HepG2 (cell line): ENCODE data around the gene COL18A1. TPM values are rescaled to one million over a fixed set of nuclear protein-coding genes. Genes with fewer than 3 reads are reported as not detected.
A peak's percentile ranks its signal among the peaks of the same experiment; 100 is the strongest.

Experiments used
- AKAP8 ChIP-seq: sonication (generic); formaldehyde crosslinking; IDR thresholded peaks from 2 replicates; pipeline ENCODE4 v1.5.1; 2020; ENCODE audit warnings: mild to moderate bottlenecking, missing genetic modification reagents
- HOXA3 ChIP-seq: sonication (generic); formaldehyde crosslinking; IDR thresholded peaks from 2 replicates; pipeline ENCODE4 v1.5.0; 2020; ENCODE audit warnings: missing genetic modification reagents
- IKZF1 ChIP-seq: fragments of 450-650 bp; IDR thresholded peaks from 2 replicates; pipeline ENCODE4 v1.7.1; 2016
- MAZ ChIP-seq, 2 experiments: sonication (generic) in 1 of 2; formaldehyde crosslinking in 1 of 2; IDR thresholded peaks; 2 replicates each; pipeline versions ENCODE4 v1.5.0 to v1.6.1; 2012 to 2020; ENCODE audit warnings: low read depth in 2 of 2, mild to moderate bottlenecking in 2 of 2, borderline replicate concordance in 1 of 2, improper control_type of control experiment in 1 of 2, low read length in 1 of 2, missing genetic modification reagents in 1 of 2, moderate library complexity in 1 of 2
- PRPF4 ChIP-seq: fragments of 200-400 bp; formaldehyde crosslinking; IDR thresholded peaks from 2 replicates; pipeline ENCODE4 v1.6.1; 2016; ENCODE audit warnings: low read length, low read depth; ENCODE audit not compliant: poor library complexity, severe bottlenecking
- SIN3B ChIP-seq: fragments of 150-350 bp; IDR thresholded peaks from 2 replicates; pipeline ENCODE4 v1.6.1; 2014; ENCODE audit warnings: low read length
- SUZ12 ChIP-seq: fragments of 150-350 bp; IDR thresholded peaks from 2 replicates; pipeline ENCODE4 v1.6.1; 2014; ENCODE audit warnings: low read depth, low read length
- ZNF10 ChIP-seq: sonication (generic); formaldehyde crosslinking; IDR thresholded peaks from 2 replicates; pipeline ENCODE4 v1.4.0; 2020; ENCODE audit warnings: mild to moderate bottlenecking, low read depth, missing genetic modification reagents, borderline replicate concordance
- ZNF296 ChIP-seq: sonication (generic); formaldehyde crosslinking; conservative IDR thresholded peaks from 2 replicates; pipeline ENCODE4 v1.5.0; 2020; ENCODE audit warnings: mild to moderate bottlenecking, missing genetic modification reagents
- ZNF326 ChIP-seq: sonication (generic); formaldehyde crosslinking; IDR thresholded peaks from 2 replicates; pipeline ENCODE4 v1.4.0; 2020; ENCODE audit warnings: missing genetic modification reagents, borderline replicate concordance
- ZNF430 ChIP-seq: sonication (generic); formaldehyde crosslinking; IDR thresholded peaks from 2 replicates; pipeline ENCODE4 v1.9.0; 2021; ENCODE audit warnings: mild to moderate bottlenecking, missing genetic modification reagents
- ZNF510 ChIP-seq: sonication (generic); formaldehyde crosslinking; IDR thresholded peaks from 2 replicates; pipeline ENCODE4 v1.4.0; 2020; ENCODE audit warnings: low read depth, mild to moderate bottlenecking, missing genetic modification reagents
- ZNF549 ChIP-seq: sonication (generic); formaldehyde crosslinking; IDR thresholded peaks from 2 replicates; pipeline ENCODE4 v1.5.0; 2020; ENCODE audit warnings: missing genetic modification reagents
- ZNF550 ChIP-seq: sonication (generic); formaldehyde crosslinking; IDR thresholded peaks from 2 replicates; pipeline ENCODE4 v1.4.0; 2020; ENCODE audit warnings: mild to moderate bottlenecking, missing genetic modification reagents, borderline replicate concordance
- ZNF605 ChIP-seq: sonication (generic); formaldehyde crosslinking; IDR thresholded peaks from 2 replicates; pipeline ENCODE4 v1.8.0; 2022; ENCODE audit warnings: mild to moderate bottlenecking, missing genetic modification reagents
- ZNF772 ChIP-seq: sonication (generic); formaldehyde crosslinking; IDR thresholded peaks from 2 replicates; pipeline ENCODE4 v1.5.0; 2020; ENCODE audit warnings: mild to moderate bottlenecking, missing genetic modification reagents
- ZNF850 ChIP-seq: sonication (generic); formaldehyde crosslinking; conservative IDR thresholded peaks from 2 replicates; pipeline ENCODE4 v1.9.0; 2021; ENCODE audit warnings: mild to moderate bottlenecking, missing genetic modification reagents
- ZSCAN12 ChIP-seq: sonication (generic); formaldehyde crosslinking; IDR thresholded peaks from 2 replicates; pipeline ENCODE4 v1.9.0; 2021; ENCODE audit warnings: mild to moderate bottlenecking, missing genetic modification reagents
- ZSCAN25 ChIP-seq: sonication (generic); formaldehyde crosslinking; IDR thresholded peaks from 2 replicates; pipeline ENCODE4 v1.8.0; 2022; ENCODE audit warnings: mild to moderate bottlenecking, missing genetic modification reagents
- polyA plus RNA-seq, 8 experiments: library from polyadenylated mRNA; depleted of rRNA in 3 of 8; stranded (reverse) in 7 of 8; unstranded in 1 of 8; fragments of >200 nt; fragmentation: Illumina TruSeq in 4 of 8; extraction: Trizol in 4 of 8; gene quantifications; 2 replicates each; pipeline versions ENCODE4 v1.2.1 to v1.2.3, GENCODE V29; 2011 to 2016; ENCODE audit warnings: low read depth in 4 of 8, missing spikeins in 1 of 8, mixed read lengths in 1 of 8; ENCODE audit not compliant: insufficient read depth in 1 of 8
- total RNA-seq, 5 experiments: library from RNA; depleted of rRNA; stranded (reverse); fragments of >200 nt; fragmentation: Illumina TruSeq; extraction: Trizol; gene quantifications; 2 replicates each; pipeline ENCODE4 v1.2.3, GENCODE V29; 2016; ENCODE audit warnings: low read depth in 1 of 5
- TF ChIP-seq, protein P1 (sequence below): IDR thresholded peaks from 2 replicates; pipeline ENCODE4 v1.6.1; 2016
- TF ChIP-seq, protein P2 (sequence below): sonication (generic); formaldehyde crosslinking; IDR thresholded peaks from 2 replicates; pipeline ENCODE4 v1.9.0; 2021; ENCODE audit warnings: missing genetic modification reagents, borderline replicate concordance
- TF ChIP-seq, protein P3 (sequence below): sonication (generic); formaldehyde crosslinking; IDR thresholded peaks from 2 replicates; pipeline ENCODE4 v1.8.0; 2022; ENCODE audit warnings: mild to moderate bottlenecking, missing genetic modification reagents; ENCODE audit not compliant: insufficient replicate concordance
- TF ChIP-seq, protein P4 (sequence below): sonication (generic); formaldehyde crosslinking; IDR thresholded peaks from 2 replicates; pipeline ENCODE4 v1.4.0; 2020; ENCODE audit warnings: missing genetic modification reagents

The COL18A1 gene
- total and polyA plus RNA-seq, 2 of the 13 experiments (the other 11 are each of a cell fraction or from before 2014, with no cell fraction given): 79.0 to 102 TPM

DNA sequence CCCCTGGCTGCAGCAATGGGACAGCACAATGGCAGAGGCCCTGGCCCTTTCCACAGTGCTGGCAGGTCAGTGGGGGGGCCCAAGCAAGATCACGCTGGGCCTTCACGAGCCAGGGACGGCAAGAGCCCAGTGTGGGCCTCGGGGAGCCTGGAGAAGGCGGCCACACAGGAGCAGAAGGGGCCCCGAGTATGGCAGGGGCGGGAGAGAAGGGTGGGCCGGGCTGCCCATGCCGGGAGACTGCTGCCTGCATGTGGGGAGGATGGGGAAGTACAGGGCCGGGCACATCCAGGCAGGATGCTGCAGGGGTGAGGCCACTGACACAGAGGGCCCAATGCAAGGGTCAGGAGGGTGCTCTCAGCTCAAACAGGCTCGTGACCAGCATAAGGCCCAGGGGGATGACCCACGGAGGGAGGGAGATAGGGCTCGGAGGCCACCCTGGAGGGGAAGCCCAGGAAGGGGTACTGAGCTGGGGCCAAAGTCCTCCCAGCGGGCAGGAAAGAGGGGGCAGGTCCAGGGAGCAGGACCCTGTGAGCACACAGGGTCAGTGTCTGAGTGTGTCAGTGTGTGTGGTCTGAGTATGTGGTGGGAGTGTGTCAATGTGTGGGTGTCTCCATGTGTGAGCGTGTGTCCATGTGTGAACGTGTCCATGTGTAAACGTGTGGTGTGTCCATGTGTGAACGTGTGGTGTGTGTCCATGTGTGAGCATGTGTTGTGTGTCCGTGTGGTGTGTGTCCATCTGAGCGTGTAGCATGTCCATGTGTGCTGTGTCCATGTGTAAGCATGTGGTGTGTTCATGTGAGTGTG, 124.2 kb downstream of the COL18A1 start (continued):
- TF ChIP-seq, protein P1, sequence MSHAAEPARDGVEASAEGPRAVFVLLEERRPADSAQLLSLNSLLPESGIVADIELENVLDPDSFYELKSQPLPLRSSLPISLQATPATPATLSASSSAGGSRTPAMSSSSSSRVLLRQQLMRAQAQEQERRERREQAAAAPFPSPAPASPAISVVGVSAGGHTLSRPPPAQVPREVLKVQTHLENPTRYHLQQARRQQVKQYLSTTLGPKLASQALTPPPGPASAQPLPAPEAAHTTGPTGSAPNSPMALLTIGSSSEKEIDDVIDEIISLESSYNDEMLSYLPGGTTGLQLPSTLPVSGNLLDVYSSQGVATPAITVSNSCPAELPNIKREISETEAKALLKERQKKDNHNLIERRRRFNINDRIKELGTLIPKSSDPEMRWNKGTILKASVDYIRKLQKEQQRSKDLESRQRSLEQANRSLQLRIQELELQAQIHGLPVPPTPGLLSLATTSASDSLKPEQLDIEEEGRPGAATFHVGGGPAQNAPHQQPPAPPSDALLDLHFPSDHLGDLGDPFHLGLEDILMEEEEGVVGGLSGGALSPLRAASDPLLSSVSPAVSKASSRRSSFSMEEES (CRISPR knock-in tag): peak; percentile 87
- no peak for TF ChIP-seq ZNF430
- 0 out of 2 replicates have a peak, but pooled peaks have one; percentile 63 for TF ChIP-seq AKAP8 (CRISPR knock-in tag)
- no peak for TF ChIP-seq SIN3B
- no peak for TF ChIP-seq SUZ12
- TF ChIP-seq IKZF1: no peak
- no peak for TF ChIP-seq ZNF550 (CRISPR knock-in tag)
- TF ChIP-seq ZNF850 (CRISPR knock-in tag): no peak
- TF ChIP-seq, protein P2, sequence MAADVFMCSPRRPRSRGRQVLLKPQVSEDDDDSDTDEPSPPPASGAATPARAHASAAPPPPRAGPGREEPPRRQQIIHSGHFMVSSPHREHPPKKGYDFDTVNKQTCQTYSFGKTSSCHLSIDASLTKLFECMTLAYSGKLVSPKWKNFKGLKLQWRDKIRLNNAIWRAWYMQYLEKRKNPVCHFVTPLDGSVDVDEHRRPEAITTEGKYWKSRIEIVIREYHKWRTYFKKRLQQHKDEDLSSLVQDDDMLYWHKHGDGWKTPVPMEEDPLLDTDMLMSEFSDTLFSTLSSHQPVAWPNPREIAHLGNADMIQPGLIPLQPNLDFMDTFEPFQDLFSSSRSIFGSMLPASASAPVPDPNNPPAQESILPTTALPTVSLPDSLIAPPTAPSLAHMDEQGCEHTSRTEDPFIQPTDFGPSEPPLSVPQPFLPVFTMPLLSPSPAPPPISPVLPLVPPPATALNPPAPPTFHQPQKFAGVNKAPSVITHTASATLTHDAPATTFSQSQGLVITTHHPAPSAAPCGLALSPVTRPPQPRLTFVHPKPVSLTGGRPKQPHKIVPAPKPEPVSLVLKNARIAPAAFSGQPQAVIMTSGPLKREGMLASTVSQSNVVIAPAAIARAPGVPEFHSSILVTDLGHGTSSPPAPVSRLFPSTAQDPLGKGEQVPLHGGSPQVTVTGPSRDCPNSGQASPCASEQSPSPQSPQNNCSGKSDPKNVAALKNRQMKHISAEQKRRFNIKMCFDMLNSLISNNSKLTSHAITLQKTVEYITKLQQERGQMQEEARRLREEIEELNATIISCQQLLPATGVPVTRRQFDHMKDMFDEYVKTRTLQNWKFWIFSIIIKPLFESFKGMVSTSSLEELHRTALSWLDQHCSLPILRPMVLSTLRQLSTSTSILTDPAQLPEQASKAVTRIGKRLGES: no peak
- TF ChIP-seq ZNF326: no peak
- no peak for TF ChIP-seq ZNF296 (CRISPR knock-in tag)
- no peak for TF ChIP-seq ZNF10
- no peak for TF ChIP-seq PRPF4
- TF ChIP-seq ZNF772 (CRISPR knock-in tag): 0 out of 2 replicates have a peak, but pooled peaks have one; percentile 63
- peak; percentile 100 for TF ChIP-seq ZSCAN25 (CRISPR knock-in tag)
- peak; percentile 76 for TF ChIP-seq MAZ (IDR thresholded peaks at IDR 0.05; ENCODE audit: borderline replicate concordance, low read depth, low read length)
- TF ChIP-seq MAZ (CRISPR knock-in tag; IDR thresholded peaks at IDR 0.05; ENCODE audit: low read depth): peak; percentile 73; the same call in 1 of the 2 replicates
- no peak for TF ChIP-seq ZSCAN12 (CRISPR knock-in tag)
- no peak for TF ChIP-seq ZNF549 (CRISPR knock-in tag)
- 0 out of 2 replicates have a peak, but pooled peaks have one; percentile 31 for TF ChIP-seq ZNF605 (CRISPR knock-in tag)
- TF ChIP-seq HOXA3 (CRISPR knock-in tag): peak; percentile 67; the same call in 1 of the 2 replicates
- TF ChIP-seq, protein P3, sequence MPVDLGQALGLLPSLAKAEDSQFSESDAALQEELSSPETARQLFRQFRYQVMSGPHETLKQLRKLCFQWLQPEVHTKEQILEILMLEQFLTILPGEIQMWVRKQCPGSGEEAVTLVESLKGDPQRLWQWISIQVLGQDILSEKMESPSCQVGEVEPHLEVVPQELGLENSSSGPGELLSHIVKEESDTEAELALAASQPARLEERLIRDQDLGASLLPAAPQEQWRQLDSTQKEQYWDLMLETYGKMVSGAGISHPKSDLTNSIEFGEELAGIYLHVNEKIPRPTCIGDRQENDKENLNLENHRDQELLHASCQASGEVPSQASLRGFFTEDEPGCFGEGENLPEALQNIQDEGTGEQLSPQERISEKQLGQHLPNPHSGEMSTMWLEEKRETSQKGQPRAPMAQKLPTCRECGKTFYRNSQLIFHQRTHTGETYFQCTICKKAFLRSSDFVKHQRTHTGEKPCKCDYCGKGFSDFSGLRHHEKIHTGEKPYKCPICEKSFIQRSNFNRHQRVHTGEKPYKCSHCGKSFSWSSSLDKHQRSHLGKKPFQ (CRISPR knock-in tag): peak; percentile 96
- TF ChIP-seq, protein P4, sequence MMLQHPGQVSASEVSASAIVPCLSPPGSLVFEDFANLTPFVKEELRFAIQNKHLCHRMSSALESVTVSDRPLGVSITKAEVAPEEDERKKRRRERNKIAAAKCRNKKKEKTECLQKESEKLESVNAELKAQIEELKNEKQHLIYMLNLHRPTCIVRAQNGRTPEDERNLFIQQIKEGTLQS (CRISPR knock-in tag): no peak
- TF ChIP-seq ZNF510: no peak; the same call in 1 of the 2 replicates
